ENCODE results near the gene FRMD4A. TPM values are rescaled to one million over a fixed set of nuclear protein-coding genes. Genes with fewer than 3 reads are reported as not detected.
A peak's percentile ranks its signal among the peaks of the same experiment; 100 is the strongest.

The FRMD4A gene
- total and polyA plus RNA-seq, 2 experiments from 2014 or later = 5.4 to 10.3 TPM

DNA sequence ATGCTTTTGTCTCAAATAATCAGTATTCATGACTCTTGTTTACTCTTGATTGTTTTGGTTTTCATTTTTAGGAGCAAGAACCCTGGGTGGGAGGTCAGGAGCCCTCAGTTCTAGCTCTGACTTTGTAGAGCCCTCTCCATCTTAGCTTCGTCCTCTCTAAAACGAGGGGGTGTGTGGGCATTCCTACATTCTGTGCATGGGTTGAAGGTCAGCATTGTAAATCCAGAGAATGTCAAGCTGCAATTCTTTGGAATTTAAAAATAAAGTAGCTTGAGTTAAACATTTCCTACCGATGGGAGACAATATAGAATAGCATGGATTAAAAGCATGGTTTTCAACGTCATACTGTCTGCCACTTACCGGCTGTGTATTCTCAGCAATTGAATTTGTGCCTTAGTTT lies 615.6 kb downstream of the FRMD4A start:
- no peaks in the 10 kb centered on the region for H3K9me2 ChIP-seq (replicated peaks; ENCODE audit: insufficient read depth)
- H3K9me3 ChIP-seq (ENCODE audit: low read depth) = no peaks in the 10 kb centered on the region
- no peaks in the 10 kb centered on the region for H4K20me1 ChIP-seq (ENCODE audit: insufficient read depth, poor library complexity, severe bottlenecking)
- H3K4me1 ChIP-seq (ENCODE audit: insufficient read depth) = peaks cover 24% of the 10 kb centered on the region
- H3K27me3 ChIP-seq = no peaks in the 10 kb centered on the region
- no peak overlapping the region for H3K4me3 ChIP-seq
- H3K79me2 ChIP-seq = no peaks in the 10 kb centered on the region
- H2AFZ ChIP-seq = no peak overlapping the region
- H3K36me3 ChIP-seq (replicated peaks; ENCODE audit: insufficient read depth, low read depth) = no peaks in the 10 kb centered on the region
- H3K4me2 ChIP-seq = no peak overlapping the region
- TF ChIP-seq EZH2phosphoT487 (IDR thresholded peaks at IDR 0.05; ENCODE audit: low read depth, severe bottlenecking, unreplicated experiment) = no peak
- no peak for TF ChIP-seq EZH2 (IDR thresholded peaks at IDR 0.05; ENCODE audit: borderline replicate concordance)
- TF ChIP-seq, protein P1, sequence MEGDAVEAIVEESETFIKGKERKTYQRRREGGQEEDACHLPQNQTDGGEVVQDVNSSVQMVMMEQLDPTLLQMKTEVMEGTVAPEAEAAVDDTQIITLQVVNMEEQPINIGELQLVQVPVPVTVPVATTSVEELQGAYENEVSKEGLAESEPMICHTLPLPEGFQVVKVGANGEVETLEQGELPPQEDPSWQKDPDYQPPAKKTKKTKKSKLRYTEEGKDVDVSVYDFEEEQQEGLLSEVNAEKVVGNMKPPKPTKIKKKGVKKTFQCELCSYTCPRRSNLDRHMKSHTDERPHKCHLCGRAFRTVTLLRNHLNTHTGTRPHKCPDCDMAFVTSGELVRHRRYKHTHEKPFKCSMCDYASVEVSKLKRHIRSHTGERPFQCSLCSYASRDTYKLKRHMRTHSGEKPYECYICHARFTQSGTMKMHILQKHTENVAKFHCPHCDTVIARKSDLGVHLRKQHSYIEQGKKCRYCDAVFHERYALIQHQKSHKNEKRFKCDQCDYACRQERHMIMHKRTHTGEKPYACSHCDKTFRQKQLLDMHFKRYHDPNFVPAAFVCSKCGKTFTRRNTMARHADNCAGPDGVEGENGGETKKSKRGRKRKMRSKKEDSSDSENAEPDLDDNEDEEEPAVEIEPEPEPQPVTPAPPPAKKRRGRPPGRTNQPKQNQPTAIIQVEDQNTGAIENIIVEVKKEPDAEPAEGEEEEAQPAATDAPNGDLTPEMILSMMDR (IDR thresholded peaks at IDR 0.05; ENCODE audit: poor library complexity) = no peak
- no peak overlapping the region for H3K27ac ChIP-seq
- 54% methylated on average over 5 of the region's 5 CpGs for WGBS (ENCODE audit: low lambda C conversion rate, missing lambda C conversion rate)
- no peak for DNase-seq (ENCODE audit: low spot score)

DNA sequence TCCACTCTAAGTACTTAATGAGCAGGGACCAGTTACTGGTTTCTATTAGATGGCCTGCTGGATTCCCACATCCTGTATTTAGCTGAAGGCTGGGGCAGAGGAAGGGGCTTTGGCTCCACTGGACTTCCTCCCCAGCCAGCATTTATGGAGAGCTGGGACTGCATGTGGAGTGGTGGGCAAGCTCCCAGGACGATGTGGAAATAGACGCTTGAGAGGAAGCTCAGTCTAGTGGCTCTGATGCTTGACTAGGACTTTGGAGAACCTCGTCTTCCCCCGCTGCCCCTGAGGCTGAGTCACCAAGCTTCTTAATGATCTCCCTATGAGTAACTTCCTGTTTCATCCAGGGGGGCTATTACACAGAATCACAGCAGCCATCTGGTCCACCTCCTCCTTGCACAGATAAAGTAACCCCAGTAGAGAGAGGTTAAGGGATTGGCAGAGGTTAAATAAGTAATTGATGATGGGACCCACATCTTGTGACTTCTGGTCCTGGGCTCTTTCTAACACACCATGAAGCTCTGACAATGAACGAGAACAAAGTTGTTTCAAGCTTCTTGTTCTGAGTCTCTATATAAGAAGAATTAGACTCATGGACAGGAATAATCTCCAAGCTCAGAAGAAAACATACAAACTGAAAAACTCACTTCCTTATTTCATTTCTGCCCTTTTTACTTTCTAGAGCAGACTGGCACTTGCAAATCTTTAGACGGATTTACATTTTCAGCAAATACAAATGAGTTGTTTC lies 617.7 kb downstream of the FRMD4A start:
- H3K4me1 ChIP-seq (ENCODE audit: insufficient read depth) = peaks cover 32% of the 10 kb centered on the region
- TF ChIP-seq EZH2phosphoT487 (IDR thresholded peaks at IDR 0.05; ENCODE audit: low read depth, severe bottlenecking, unreplicated experiment) (no peak), EZH2 (IDR thresholded peaks at IDR 0.05; ENCODE audit: borderline replicate concordance) (no peak)
- TF ChIP-seq, protein P1 (IDR thresholded peaks at IDR 0.05; ENCODE audit: poor library complexity) = no peak
- WGBS (ENCODE audit: low lambda C conversion rate, missing lambda C conversion rate) = 62% methylated on average over 6 of the region's 6 CpGs
- H2AFZ ChIP-seq = no peak overlapping the region
- no peak overlapping the region for H3K4me3 ChIP-seq
- no peaks in the 10 kb centered on the region for H3K9me2 ChIP-seq (replicated peaks; ENCODE audit: insufficient read depth)
- H3K27ac ChIP-seq = no peak overlapping the region
- DNase-seq (ENCODE audit: low spot score) = peak; percentile 36
- H4K20me1 ChIP-seq (ENCODE audit: insufficient read depth, poor library complexity, severe bottlenecking) = no peaks in the 10 kb centered on the region
- no peaks in the 10 kb centered on the region for H3K36me3 ChIP-seq (replicated peaks; ENCODE audit: insufficient read depth, low read depth)
- no peaks in the 10 kb centered on the region for H3K27me3 ChIP-seq
- no peaks in the 10 kb centered on the region for H3K9me3 ChIP-seq (ENCODE audit: low read depth)
- no peak overlapping the region for H3K4me2 ChIP-seq
- no peaks in the 10 kb centered on the region for H3K79me2 ChIP-seq

DNA sequence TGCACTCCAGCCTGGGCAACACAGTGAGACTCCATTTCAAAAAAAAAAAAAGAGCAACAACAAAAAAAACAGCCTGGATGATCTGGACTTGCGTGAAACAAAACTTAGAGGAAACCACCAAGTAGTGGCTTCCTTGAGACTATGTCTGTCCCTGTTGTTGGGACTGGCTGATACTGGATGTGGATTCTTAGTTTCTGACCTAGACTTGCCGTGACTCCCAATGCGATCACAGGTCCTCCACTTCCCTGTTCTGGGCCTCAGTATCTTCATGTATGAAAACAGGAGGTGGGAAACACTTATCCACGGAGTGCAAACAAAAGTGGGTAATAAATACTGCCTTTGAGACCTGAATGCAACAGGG lies 618.3 kb downstream of the FRMD4A start:
- no peak overlapping the region for H3K27ac ChIP-seq
- no peak for TF ChIP-seq EZH2phosphoT487 (IDR thresholded peaks at IDR 0.05; ENCODE audit: low read depth, severe bottlenecking, unreplicated experiment)
- TF ChIP-seq, protein P1 (IDR thresholded peaks at IDR 0.05; ENCODE audit: poor library complexity) = no peak
- no peak for TF ChIP-seq EZH2 (IDR thresholded peaks at IDR 0.05; ENCODE audit: borderline replicate concordance)

More for the DNA sequence above, 618.3 kb downstream of the FRMD4A start:
- Histone ChIP-seq H2AFZ (no peak overlapping the region), H3K9me3 (ENCODE audit: low read depth) (no peaks in the 10 kb centered on the region), H3K4me1 (ENCODE audit: insufficient read depth) (peaks cover 32% of the 10 kb centered on the region), H3K79me2 (no peaks in the 10 kb centered on the region), H3K4me3 (no peak overlapping the region), H3K9me2 (replicated peaks; ENCODE audit: insufficient read depth) (no peaks in the 10 kb centered on the region), H3K4me2 (no peak overlapping the region), H3K27me3 (no peaks in the 10 kb centered on the region), H4K20me1 (ENCODE audit: insufficient read depth, poor library complexity, severe bottlenecking) (no peaks in the 10 kb centered on the region), H3K36me3 (replicated peaks; ENCODE audit: insufficient read depth, low read depth) (no peaks in the 10 kb centered on the region)
- 82% methylated on average over 4 of the region's 4 CpGs for WGBS (ENCODE audit: low lambda C conversion rate, missing lambda C conversion rate)
- DNase-seq (ENCODE audit: low spot score) = no peak

All from hepatocyte (in vitro differentiated cells).